Kidney (tissue), 14 donors: ENCODE results near the gene VCL. TPM values are rescaled to one million over a fixed set of nuclear protein-coding genes. Genes with fewer than 3 reads are reported as not detected.

Experiments
- DNase-seq, 5 donors: peaks; one replicate each; pipeline ENCODE4 v3.0.0-alpha.2; 2013 to 2020
- FAIRE-seq: peaks from 2 replicates; lab custom pipeline; 2012; peaks lifted over from hg19 to GRCh38; lab: Jason Lieb, UNC
- H3K27ac ChIP-seq, 2 donors: one replicate each; pipeline ENCODE4 v1.7.0; 2013; ENCODE audit warnings: low read depth in 2 of 2, low read length in 2 of 2, inconsistent platforms in 1 of 2
- H3K27me3 ChIP-seq: one replicate; pipeline ENCODE4 v1.7.1; 2013; ENCODE audit warnings: low read length, inconsistent platforms; ENCODE audit not compliant: control insufficient read depth, insufficient read depth
- H3K36me3 ChIP-seq, 3 donors: one replicate each; pipeline versions ENCODE4 v1.7.0 to v1.7.1; 2013; ENCODE audit warnings: low read length in 3 of 3, control low read depth in 1 of 3, inconsistent platforms in 1 of 3; ENCODE audit not compliant: insufficient read depth in 3 of 3, control insufficient read depth in 2 of 3
- H3K4me1 ChIP-seq, 3 donors: one replicate each; pipeline versions ENCODE4 v1.7.0 to v1.7.1; 2013; ENCODE audit warnings: low read length in 3 of 3, inconsistent platforms in 1 of 3, low read depth in 1 of 3; ENCODE audit not compliant: control insufficient read depth in 2 of 3, insufficient read depth in 2 of 3
- H3K4me3 ChIP-seq, 3 donors: one replicate each; pipeline versions ENCODE4 v1.7.0 to v1.8.1; 2013; ENCODE audit warnings: low read length in 3 of 3, control low read depth in 1 of 3, inconsistent platforms in 1 of 3
- H3K9ac ChIP-seq, 3 donors: one replicate each; pipeline versions ENCODE4 v1.7.0 to v1.7.1; 2013; ENCODE audit warnings: low read length in 3 of 3, control low read depth in 1 of 3, inconsistent platforms in 1 of 3
- H3K9me3 ChIP-seq, 3 donors: one replicate each; pipeline versions ENCODE4 v1.7.0 to v1.7.1; 2013; ENCODE audit warnings: low read length in 3 of 3, control low read depth in 1 of 3, inconsistent platforms in 1 of 3; ENCODE audit not compliant: control insufficient read depth in 2 of 3, insufficient read depth in 1 of 3
- CTCF ChIP-seq: IDR thresholded peaks from 3 replicates; pipeline ENCODE4 v1.5.1; 2012; ENCODE audit warnings: mild to moderate bottlenecking, moderate library complexity, borderline replicate concordance; ENCODE audit not compliant: insufficient read depth; ENCODE audit errors: extremely low read depth
- intact Hi-C: fragments of 100-400 bp; cut with DNase I; formaldehyde crosslinking; loops from one replicate; pipeline ENCODE4 v1.11.1; 2022
- polyA plus RNA-seq: library from polyadenylated mRNA; stranded (reverse); fragments of 350-450 nt; fragmentation: Illumina TruSeq; extraction: RNeasy Lipid Tissue Mini Kit (QIAGEN cat#74804); gene quantifications from one replicate; pipeline ENCODE4 v1.2.3, GENCODE V29; 2014; ENCODE audit warnings: low read depth, low replicate concordance; ENCODE audit not compliant: insufficient read depth
- total RNA-seq: library from RNA; stranded (reverse); fragmentation: NEBNext Ultra II Directional; extraction: Animal tissue kit (Norgen Biotek cat#: 25700); gene quantifications from one replicate; pipeline ENCODE4 v1.2.1, GENCODE V29; 2021
- donor health status: control.
- donor health status: control.
- donor health status: control.
- donor health status: control.
- donor health status: control.
- donor health status: DM: yes; HTN: yes; CAD: no.
- donor health status: Normal renal cell carcinoma (clear cell type).

Gene VCL
- total and polyA plus RNA-seq, 2 donors from 2014 or later: 23.8 to 167 TPM

GRCh38 chr10:74067373-74068352 is 69.7 kb downstream of the VCL start:
- FAIRE-seq (no peak), DNase-seq (no peak)
- Histone ChIP-seq H3K4me1 (peaks cover 0 to 8% (median 5%) of the 10 kb centered on the region in 3 donors), H3K27ac (no peak overlapping the region), H3K9ac (no peak overlapping the region), H3K27me3 (no peaks in the 10 kb centered on the region), H3K36me3 (peaks cover 0 to 4% (median 3%) of the 10 kb centered on the region in 3 donors), H3K9me3 (peaks cover 0 to 5% (median 0%) of the 10 kb centered on the region in 3 donors), H3K4me3 (no peak overlapping the region)
- no peak for TF ChIP-seq CTCF
- intact Hi-C loops: no loop called here

GRCh38 chr10:74071157-74071556 is 73.2 kb downstream of the VCL start:
- Histone ChIP-seq H3K9me3 (no peaks in the 10 kb centered on the region), H3K9ac (no peak overlapping the region), H3K4me1 (peaks cover 0 to 11% (median 5%) of the 10 kb centered on the region in 3 donors), H3K27me3 (no peaks in the 10 kb centered on the region), H3K4me3 (no peak overlapping the region), H3K27ac (no peak overlapping the region), H3K36me3 (peaks cover 0 to 22% (median 10%) of the 10 kb centered on the region in 3 donors)
- FAIRE-seq (no peak), DNase-seq (peak in 2 of 5 donors; percentile 29 to 60)
- no peak for TF ChIP-seq CTCF
- intact Hi-C loops: no loop called here

- intact Hi-C loops: no loop called here
Observed at GRCh38 chr10:74072503-74072902, 74.6 kb downstream of the VCL start.

More at GRCh38 chr10:74072503-74072902, 74.6 kb downstream of the VCL start:
- H3K27ac ChIP-seq: no peak overlapping the region
- H3K9me3 ChIP-seq: no peaks in the 10 kb centered on the region
- H3K9ac ChIP-seq: no peak overlapping the region
- DNase-seq (no peak), FAIRE-seq (no peak)
- no peak for TF ChIP-seq CTCF
- no peaks in the 10 kb centered on the region for H3K27me3 ChIP-seq
- H3K36me3 ChIP-seq: peaks cover 0 to 22% (median 10%) of the 10 kb centered on the region in 3 donors
- no peak overlapping the region for H3K4me3 ChIP-seq
- H3K4me1 ChIP-seq: peaks cover 0 to 11% (median 5%) of the 10 kb centered on the region in 3 donors
